GM11168 (cell line): ENCODE data around the gene MYOCD.

Experiments used
- in situ Hi-C: fragments of 300-500 bp; cut with MboI; formaldehyde crosslinking; loops from one replicate; pipeline ENCODE4 v1.12.0; 2022; ENCODE audit warnings: low sequenced_read_pairs; ENCODE audit not compliant: unreplicated experiment

The MYOCD gene

GRCh38 chr17:12815642-12816141 lies 150.0 kb downstream of the MYOCD start:
- in situ Hi-C loops = no loop called here
